ENCODE results near the gene LTA4H.

GRCh38 chr12:95963096-95963495, 72.3 kb downstream of the LTA4H start:
- TF ChIP-seq POLR2A (IDR thresholded peaks at IDR 0.05) = no peak
- TF ChIP-seq, protein P1, sequence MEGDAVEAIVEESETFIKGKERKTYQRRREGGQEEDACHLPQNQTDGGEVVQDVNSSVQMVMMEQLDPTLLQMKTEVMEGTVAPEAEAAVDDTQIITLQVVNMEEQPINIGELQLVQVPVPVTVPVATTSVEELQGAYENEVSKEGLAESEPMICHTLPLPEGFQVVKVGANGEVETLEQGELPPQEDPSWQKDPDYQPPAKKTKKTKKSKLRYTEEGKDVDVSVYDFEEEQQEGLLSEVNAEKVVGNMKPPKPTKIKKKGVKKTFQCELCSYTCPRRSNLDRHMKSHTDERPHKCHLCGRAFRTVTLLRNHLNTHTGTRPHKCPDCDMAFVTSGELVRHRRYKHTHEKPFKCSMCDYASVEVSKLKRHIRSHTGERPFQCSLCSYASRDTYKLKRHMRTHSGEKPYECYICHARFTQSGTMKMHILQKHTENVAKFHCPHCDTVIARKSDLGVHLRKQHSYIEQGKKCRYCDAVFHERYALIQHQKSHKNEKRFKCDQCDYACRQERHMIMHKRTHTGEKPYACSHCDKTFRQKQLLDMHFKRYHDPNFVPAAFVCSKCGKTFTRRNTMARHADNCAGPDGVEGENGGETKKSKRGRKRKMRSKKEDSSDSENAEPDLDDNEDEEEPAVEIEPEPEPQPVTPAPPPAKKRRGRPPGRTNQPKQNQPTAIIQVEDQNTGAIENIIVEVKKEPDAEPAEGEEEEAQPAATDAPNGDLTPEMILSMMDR (IDR thresholded peaks at IDR 0.05) = no peak
